WTC11 (cell line): ENCODE results near the gene EMSY.

Experiments used
- FOXK1 ChIP-seq: sonication (generic); formaldehyde crosslinking; IDR thresholded peaks from 2 replicates; pipeline ENCODE4 v1.8.0; 2022; ENCODE audit warnings: mild to moderate bottlenecking, moderate library complexity, missing genetic modification reagents
- KAT7 ChIP-seq: sonication (generic); formaldehyde crosslinking; IDR thresholded peaks from 2 replicates; pipeline ENCODE4 v1.8.1; 2023; ENCODE audit warnings: missing genetic modification reagents, mild to moderate bottlenecking, borderline replicate concordance
- NFE2L1 ChIP-seq: sonication (generic); formaldehyde crosslinking; IDR thresholded peaks from 2 replicates; pipeline ENCODE4 v1.8.1; 2023; ENCODE audit warnings: missing genetic modification reagents
- SMAD3 ChIP-seq: sonication (generic); formaldehyde crosslinking; IDR thresholded peaks from 2 replicates; pipeline ENCODE4 v1.8.0; 2022; ENCODE audit warnings: missing genetic modification reagents, mild to moderate bottlenecking, borderline replicate concordance
- ZNF138 ChIP-seq: sonication (generic); formaldehyde crosslinking; conservative IDR thresholded peaks from 2 replicates; pipeline ENCODE4 v1.8.1; 2022; ENCODE audit warnings: mild to moderate bottlenecking, moderate library complexity, missing genetic modification reagents
- ZNF232 ChIP-seq: sonication (generic); formaldehyde crosslinking; IDR thresholded peaks from 2 replicates; pipeline ENCODE4 v1.8.0; 2022; ENCODE audit warnings: mild to moderate bottlenecking, missing genetic modification reagents
- TF ChIP-seq, protein P1 (sequence below): fragments of 200-600 bp; IDR thresholded peaks from 2 replicates; pipeline ENCODE4 v1.8.0; 2022; ENCODE audit warnings: antibody characterized with exemption
- TF ChIP-seq, protein P2 (sequence below): sonication (generic); formaldehyde crosslinking; IDR thresholded peaks from 2 replicates; pipeline ENCODE4 v1.8.1; 2022; ENCODE audit warnings: mild to moderate bottlenecking, missing genetic modification reagents, moderate library complexity, borderline replicate concordance
- TF ChIP-seq, protein P3 (sequence below): sonication (generic); formaldehyde crosslinking; conservative IDR thresholded peaks from 2 replicates; pipeline ENCODE4 v1.8.1; 2022; ENCODE audit warnings: mild to moderate bottlenecking, missing genetic modification reagents

DNA sequence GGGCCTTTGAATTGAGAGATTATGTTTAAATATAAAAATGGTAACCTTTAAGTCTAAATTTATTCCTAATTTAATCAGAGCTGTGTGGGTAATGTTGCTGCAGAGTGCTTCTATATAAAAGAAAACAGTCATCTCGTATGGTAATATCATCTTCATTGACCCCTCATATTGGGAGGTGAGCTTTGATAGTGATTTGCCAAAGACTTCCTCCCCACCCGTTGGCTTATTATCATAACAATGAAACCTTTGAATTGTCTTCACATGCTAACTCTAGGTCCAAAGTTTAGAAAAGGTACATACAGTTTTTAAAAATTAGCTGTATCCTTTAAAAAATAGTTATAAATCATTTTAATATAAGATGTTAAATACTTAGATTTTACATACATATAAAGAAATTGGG is 3.7 kb downstream of the EMSY start:
- TF ChIP-seq, protein P1, sequence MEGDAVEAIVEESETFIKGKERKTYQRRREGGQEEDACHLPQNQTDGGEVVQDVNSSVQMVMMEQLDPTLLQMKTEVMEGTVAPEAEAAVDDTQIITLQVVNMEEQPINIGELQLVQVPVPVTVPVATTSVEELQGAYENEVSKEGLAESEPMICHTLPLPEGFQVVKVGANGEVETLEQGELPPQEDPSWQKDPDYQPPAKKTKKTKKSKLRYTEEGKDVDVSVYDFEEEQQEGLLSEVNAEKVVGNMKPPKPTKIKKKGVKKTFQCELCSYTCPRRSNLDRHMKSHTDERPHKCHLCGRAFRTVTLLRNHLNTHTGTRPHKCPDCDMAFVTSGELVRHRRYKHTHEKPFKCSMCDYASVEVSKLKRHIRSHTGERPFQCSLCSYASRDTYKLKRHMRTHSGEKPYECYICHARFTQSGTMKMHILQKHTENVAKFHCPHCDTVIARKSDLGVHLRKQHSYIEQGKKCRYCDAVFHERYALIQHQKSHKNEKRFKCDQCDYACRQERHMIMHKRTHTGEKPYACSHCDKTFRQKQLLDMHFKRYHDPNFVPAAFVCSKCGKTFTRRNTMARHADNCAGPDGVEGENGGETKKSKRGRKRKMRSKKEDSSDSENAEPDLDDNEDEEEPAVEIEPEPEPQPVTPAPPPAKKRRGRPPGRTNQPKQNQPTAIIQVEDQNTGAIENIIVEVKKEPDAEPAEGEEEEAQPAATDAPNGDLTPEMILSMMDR: no peak
- TF ChIP-seq SMAD3 (CRISPR knock-in tag): no peak
- no peak for TF ChIP-seq FOXK1 (CRISPR knock-in tag)
- TF ChIP-seq, protein P2, sequence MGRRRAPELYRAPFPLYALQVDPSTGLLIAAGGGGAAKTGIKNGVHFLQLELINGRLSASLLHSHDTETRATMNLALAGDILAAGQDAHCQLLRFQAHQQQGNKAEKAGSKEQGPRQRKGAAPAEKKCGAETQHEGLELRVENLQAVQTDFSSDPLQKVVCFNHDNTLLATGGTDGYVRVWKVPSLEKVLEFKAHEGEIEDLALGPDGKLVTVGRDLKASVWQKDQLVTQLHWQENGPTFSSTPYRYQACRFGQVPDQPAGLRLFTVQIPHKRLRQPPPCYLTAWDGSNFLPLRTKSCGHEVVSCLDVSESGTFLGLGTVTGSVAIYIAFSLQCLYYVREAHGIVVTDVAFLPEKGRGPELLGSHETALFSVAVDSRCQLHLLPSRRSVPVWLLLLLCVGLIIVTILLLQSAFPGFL (CRISPR knock-in tag): no peak
- TF ChIP-seq ZNF232 (CRISPR knock-in tag): no peak
- no peak for TF ChIP-seq ZNF138
- TF ChIP-seq, protein P3, sequence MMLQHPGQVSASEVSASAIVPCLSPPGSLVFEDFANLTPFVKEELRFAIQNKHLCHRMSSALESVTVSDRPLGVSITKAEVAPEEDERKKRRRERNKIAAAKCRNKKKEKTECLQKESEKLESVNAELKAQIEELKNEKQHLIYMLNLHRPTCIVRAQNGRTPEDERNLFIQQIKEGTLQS (CRISPR knock-in tag): no peak
- no peak for TF ChIP-seq KAT7
- TF ChIP-seq NFE2L1 (CRISPR knock-in tag): no peak
